ENCODE results near the gene USP30. TPM values are rescaled to one million over a fixed set of nuclear protein-coding genes. Genes with fewer than 3 reads are reported as not detected.
A peak's percentile ranks its signal among the peaks of the same experiment; 100 is the strongest.

USP30 gene
- total and polyA plus RNA-seq, 3 donors from 2014 or later, result 36.3 to 53.1 (median 49.5) TPM

- intact Hi-C loops (cut with DNase I; ENCODE audit: low total_unique reads), result no loop called here
These were observed 62.3 kb downstream of the USP30 start for GRCh38 chr12:109114644-109115043.

GRCh38 chr12:109115404-109115757, 63.0 kb downstream of the USP30 start:
- Histone ChIP-seq H3K9me3 (no peaks in the 10 kb centered on the region), H3K27ac (peak overlapping the region; percentile 67 to 89), H3K4me3 (no peak overlapping the region), H3K27me3 (no peaks in the 10 kb centered on the region), H3K4me1 (peaks cover 78% of the 10 kb centered on the region), H3K36me3 (ENCODE audit: low read depth, missing control alignments) (no peaks in the 10 kb centered on the region)
- DNase-seq, result no peak
- 37 to 40% methylated on average over 3 of the region's 3 CpGs for WGBS, 2 donors
- intact Hi-C loops (cut with DNase I; ENCODE audit: low total_unique reads), result no loop called here
- TF ChIP-seq CTCF (IDR thresholded peaks at IDR 0.05) (no peak), POLR2A (IDR thresholded peaks at IDR 0.05) (no peak)

More at GRCh38 chr12:109114644-109115043, 62.3 kb downstream of the USP30 start:
- Histone ChIP-seq H3K9me3 (no peaks in the 10 kb centered on the region), H3K4me3 (no peak overlapping the region), H3K36me3 (ENCODE audit: low read depth, missing control alignments) (no peaks in the 10 kb centered on the region), H3K27me3 (no peaks in the 10 kb centered on the region), H3K27ac (peak overlapping the region in 1 of 2 donors; percentile 89), H3K4me1 (peaks cover 78% of the 10 kb centered on the region)
- no peak for TF ChIP-seq POLR2A (IDR thresholded peaks at IDR 0.05)
- no peak for DNase-seq
- WGBS, 2 donors, result 64 to 67% methylated on average over 2 of the region's 2 CpGs

GRCh38 chr12:109115758-109116610, 63.6 kb downstream of the USP30 start, which contains the start of gene ACACB:
Gene ACACB, plus strand, starts transcription at chr12:109116587. Its CDS starts 22,819 bp downstream, at chr12:109139406.
- H3K4me3 ChIP-seq, result no peak within 1 kb of the TSS
- peak; percentile 86 for DNase-seq
- H3K4me1 ChIP-seq, result peaks cover 74% of the 10 kb centered on the region

GRCh38 chr12:109116611-109116949, 64.2 kb downstream of the USP30 start:
- Histone ChIP-seq H3K4me3 (no peak overlapping the region), H3K9me3 (no peaks in the 10 kb centered on the region), H3K27ac (peak overlapping the region; percentile 67 to 89), H3K27me3 (no peaks in the 10 kb centered on the region), H3K36me3 (ENCODE audit: low read depth, missing control alignments) (no peaks in the 10 kb centered on the region), H3K4me1 (peaks cover 71% of the 10 kb centered on the region)
- TF ChIP-seq CTCF (IDR thresholded peaks at IDR 0.05) (no peak), POLR2A (IDR thresholded peaks at IDR 0.05) (no peak)
- intact Hi-C loops (cut with DNase I; ENCODE audit: low total_unique reads), result no loop called here
- 55 to 60% methylated on average over 12 of the region's 12 CpGs for WGBS, 2 donors
- DNase-seq, result no peak

More at GRCh38 chr12:109115758-109116610, 63.6 kb downstream of the USP30 start, which contains the start of gene ACACB:
- no peaks in the 10 kb centered on the region for H3K9me3 ChIP-seq
- TF ChIP-seq POLR2A (IDR thresholded peaks at IDR 0.05), result no peak
- TF ChIP-seq CTCF (IDR thresholded peaks at IDR 0.05), result no peak
- WGBS, 2 donors, result 29% methylated on average over 14 of the region's 14 CpGs
- H3K27ac ChIP-seq, result peak within 1 kb of the TSS; percentile 67 to 89
- intact Hi-C loops (cut with DNase I; ENCODE audit: low total_unique reads), result no loop called here
- no peaks in the 10 kb centered on the region for H3K27me3 ChIP-seq
- no peaks in the 10 kb centered on the region for H3K36me3 ChIP-seq (ENCODE audit: low read depth, missing control alignments)

GRCh38 chr12:109120095-109120494, 67.7 kb downstream of the USP30 start:
- no peak for DNase-seq
- no peaks in the 10 kb centered on the region for H3K27me3 ChIP-seq
- 62 to 65% methylated on average over 1 to 2 of the region's 2 CpGs for WGBS, 2 donors
- H3K9me3 ChIP-seq, result no peaks in the 10 kb centered on the region
- peak overlapping the region in 1 of 2 donors; percentile 57 for H3K27ac ChIP-seq
- TF ChIP-seq CTCF (IDR thresholded peaks at IDR 0.05) (no peak), POLR2A (IDR thresholded peaks at IDR 0.05) (no peak)
- H3K4me3 ChIP-seq, result no peak overlapping the region
- intact Hi-C loops (cut with DNase I; ENCODE audit: low total_unique reads), result no loop called here
- no peaks in the 10 kb centered on the region for H3K36me3 ChIP-seq (ENCODE audit: low read depth, missing control alignments)
- peaks cover 47% of the 10 kb centered on the region for H3K4me1 ChIP-seq

Measured in testis (tissue), 3 donors.